Fibroblast of lung (primary cell): ENCODE data around the gene GRIK2. TPM values are rescaled to one million over a fixed set of nuclear protein-coding genes. Genes with fewer than 3 reads are reported as not detected.
"Not testable (repeated sequence)": the region's sequence is repeated elsewhere in the genome, so short reads cannot be mapped to it uniquely, and the experiment has no call there.

Source experiments
- DNase-seq, 2 donors: peaks; one replicate each; pipeline versions ENCODE4 v3.0.0 to v3.0.0-alpha.2; 2010; ENCODE audit warnings: low read depth in 2 of 2
- H2AFZ ChIP-seq: 2 replicates; pipeline ENCODE4 v1.5.1; 2012; ENCODE audit warnings: low read length, control low read depth, inconsistent platforms
- H3K27ac ChIP-seq: 2 replicates; pipeline ENCODE4 v1.5.1; 2011; ENCODE audit warnings: low read length, control low read depth; ENCODE audit not compliant: insufficient read depth
- H3K27me3 ChIP-seq: 2 replicates; pipeline ENCODE4 v1.5.1; 2011; ENCODE audit warnings: mild to moderate bottlenecking, low read length; ENCODE audit not compliant: control insufficient read depth, insufficient read depth
- H3K36me3 ChIP-seq: 2 replicates; pipeline ENCODE4 v1.5.1; 2011; ENCODE audit warnings: low read length; ENCODE audit not compliant: control insufficient read depth, insufficient read depth
- H3K4me1 ChIP-seq: 2 replicates; pipeline ENCODE4 v1.5.1; 2011; ENCODE audit warnings: low read length; ENCODE audit not compliant: control insufficient read depth, insufficient read depth; ENCODE audit errors: extremely low read depth
- H3K4me2 ChIP-seq: 2 replicates; pipeline ENCODE4 v1.5.1; 2011; ENCODE audit warnings: low read length, control low read depth; ENCODE audit not compliant: insufficient read depth; ENCODE audit errors: extremely low read depth
- H3K4me3 ChIP-seq, 4 experiments: fragments of 200-600 bp in 1 of 4; sonication (generic) in 1 of 4; replicated peaks in 1 of 4; 2 replicates each; pipeline ENCODE4 v1.5.1; 2011 to 2016; ENCODE audit warnings: low read length in 4 of 4, low read depth in 3 of 4, mild to moderate bottlenecking in 3 of 4, control low read depth in 2 of 4, inconsistent platforms in 1 of 4, mixed read lengths in 1 of 4; ENCODE audit not compliant: insufficient read depth in 1 of 4; ENCODE audit errors: control extremely low read depth in 1 of 4
- H3K79me2 ChIP-seq: 2 replicates; pipeline ENCODE4 v1.5.1; 2012; ENCODE audit warnings: mild to moderate bottlenecking, low read length, inconsistent platforms; ENCODE audit not compliant: control insufficient read depth, insufficient read depth
- H3K9ac ChIP-seq: 2 replicates; pipeline ENCODE4 v1.5.1; 2011; ENCODE audit warnings: mild to moderate bottlenecking, low read length, control low read depth; ENCODE audit not compliant: insufficient read depth
- H3K9me3 ChIP-seq: 2 replicates; pipeline ENCODE4 v1.5.1; 2012; ENCODE audit warnings: low read depth, low read length; ENCODE audit not compliant: control insufficient read depth, insufficient read depth
- H4K20me1 ChIP-seq: 2 replicates; pipeline ENCODE4 v1.5.1; 2011; ENCODE audit warnings: low read length; ENCODE audit not compliant: control insufficient read depth, insufficient read depth; ENCODE audit errors: extremely low read depth
- EZH2 ChIP-seq: IDR thresholded peaks from 2 replicates; pipeline ENCODE4 v1.5.1; 2012; ENCODE audit warnings: low read length, control low read depth, mild to moderate bottlenecking; ENCODE audit errors: missing control alignments
- polyA plus RNA-seq, 2 donors: library from polyadenylated mRNA; depleted of rRNA in 1 of 2; stranded (reverse) in 1 of 2; unstranded in 1 of 2; fragments of >200 nt; gene quantifications; 2 replicates each; pipeline ENCODE4 v1.2.1, GENCODE V29; 2011 to 2012; ENCODE audit warnings: missing spikeins in 1 of 2
- total RNA-seq: library from RNA; depleted of rRNA; stranded (reverse); fragments of >200 nt; gene quantifications from 2 replicates; pipeline ENCODE4 v1.2.1, GENCODE V29; 2014
- TF ChIP-seq, protein P1 (sequence below), 2 donors: IDR thresholded peaks in 1 of 2; conservative IDR thresholded peaks in 1 of 2; 1 replicate in 1 of 2; 2 replicates in 1 of 2; pipeline ENCODE4 v1.5.1; 2011 to 2012; ENCODE audit warnings: low read length in 2 of 2, control low read depth in 1 of 2, inconsistent platforms in 1 of 2, low read depth in 1 of 2, mild to moderate bottlenecking in 1 of 2

The GRIK2 gene
- total and polyA plus RNA-seq, 2 donors (not counting 1 experiment from before 2014, with no cell fraction given), result 0.33 to 0.40 TPM

GRCh38 chr6:101633081-101633480 is 239.6 kb downstream of the GRIK2 start:
- no peaks in the 10 kb centered on the region for H3K27me3 ChIP-seq
- DNase-seq, result no peak
- no peaks in the 10 kb centered on the region for H3K9me3 ChIP-seq
- no peaks in the 10 kb centered on the region for H4K20me1 ChIP-seq
- H3K79me2 ChIP-seq, result no peaks in the 10 kb centered on the region
- TF ChIP-seq, protein P1, sequence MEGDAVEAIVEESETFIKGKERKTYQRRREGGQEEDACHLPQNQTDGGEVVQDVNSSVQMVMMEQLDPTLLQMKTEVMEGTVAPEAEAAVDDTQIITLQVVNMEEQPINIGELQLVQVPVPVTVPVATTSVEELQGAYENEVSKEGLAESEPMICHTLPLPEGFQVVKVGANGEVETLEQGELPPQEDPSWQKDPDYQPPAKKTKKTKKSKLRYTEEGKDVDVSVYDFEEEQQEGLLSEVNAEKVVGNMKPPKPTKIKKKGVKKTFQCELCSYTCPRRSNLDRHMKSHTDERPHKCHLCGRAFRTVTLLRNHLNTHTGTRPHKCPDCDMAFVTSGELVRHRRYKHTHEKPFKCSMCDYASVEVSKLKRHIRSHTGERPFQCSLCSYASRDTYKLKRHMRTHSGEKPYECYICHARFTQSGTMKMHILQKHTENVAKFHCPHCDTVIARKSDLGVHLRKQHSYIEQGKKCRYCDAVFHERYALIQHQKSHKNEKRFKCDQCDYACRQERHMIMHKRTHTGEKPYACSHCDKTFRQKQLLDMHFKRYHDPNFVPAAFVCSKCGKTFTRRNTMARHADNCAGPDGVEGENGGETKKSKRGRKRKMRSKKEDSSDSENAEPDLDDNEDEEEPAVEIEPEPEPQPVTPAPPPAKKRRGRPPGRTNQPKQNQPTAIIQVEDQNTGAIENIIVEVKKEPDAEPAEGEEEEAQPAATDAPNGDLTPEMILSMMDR (conservative IDR thresholded peaks at IDR 0.05 in 1 of 2, IDR thresholded peaks at IDR 0.05 in 1 of 2; ENCODE audit: low read depth in 1 of 2, low read length in 2 of 2), result no peak
- no peak for TF ChIP-seq EZH2
- H3K9ac ChIP-seq, result no peak overlapping the region
- no peak overlapping the region for H3K4me2 ChIP-seq
- H2AFZ ChIP-seq, result no peak overlapping the region
- H3K4me3 ChIP-seq, result no peak overlapping the region
- H3K4me1 ChIP-seq, result no peaks in the 10 kb centered on the region
- H3K27ac ChIP-seq, result no peak overlapping the region
- H3K36me3 ChIP-seq, result no peaks in the 10 kb centered on the region

DNA sequence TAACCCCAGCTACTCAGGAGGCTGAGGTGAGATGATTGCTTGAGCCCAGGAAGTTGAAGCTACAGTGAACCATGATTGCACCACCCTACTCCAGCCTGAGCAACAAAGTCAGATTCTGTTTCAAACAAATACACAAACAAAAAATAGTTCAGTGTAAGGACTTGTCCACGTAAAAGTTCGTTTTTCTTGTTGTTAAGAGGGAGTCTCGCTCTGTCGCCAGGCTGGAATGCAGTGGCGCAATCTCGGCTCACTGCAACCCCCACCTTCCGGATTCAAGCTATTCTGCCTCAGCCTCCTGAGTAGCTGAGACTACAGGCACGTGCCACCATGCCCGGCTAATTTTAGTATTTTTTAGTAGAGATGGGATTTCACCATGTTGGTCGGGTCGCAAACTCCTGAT is 245.4 kb downstream of the GRIK2 start:
- not testable (repeated sequence) for H3K27ac ChIP-seq, H3K4me2 ChIP-seq, H3K36me3 ChIP-seq, DNase-seq, H3K27me3 ChIP-seq, H4K20me1 ChIP-seq, H3K9me3 ChIP-seq, H3K4me3 ChIP-seq, H2AFZ ChIP-seq, H3K79me2 ChIP-seq, H3K9ac ChIP-seq, H3K4me1 ChIP-seq

GRCh38 chr6:101640131-101640530 is 246.6 kb downstream of the GRIK2 start:
- H3K4me2 ChIP-seq, result no peak overlapping the region
- no peaks in the 10 kb centered on the region for H3K27me3 ChIP-seq
- no peak overlapping the region for H2AFZ ChIP-seq
- no peak overlapping the region for H3K4me3 ChIP-seq
- peak in 1 of 2 donors; percentile 58 for DNase-seq
- no peaks in the 10 kb centered on the region for H3K9me3 ChIP-seq
- no peaks in the 10 kb centered on the region for H3K4me1 ChIP-seq
- no peaks in the 10 kb centered on the region for H3K79me2 ChIP-seq
- H3K27ac ChIP-seq, result no peak overlapping the region
- TF ChIP-seq, protein P1 (conservative IDR thresholded peaks at IDR 0.05 in 1 of 2, IDR thresholded peaks at IDR 0.05 in 1 of 2; ENCODE audit: low read depth in 1 of 2, low read length in 2 of 2), result no peak
- no peak for TF ChIP-seq EZH2
- no peaks in the 10 kb centered on the region for H4K20me1 ChIP-seq
- H3K36me3 ChIP-seq, result no peaks in the 10 kb centered on the region
- H3K9ac ChIP-seq, result no peak overlapping the region
